Measurements from ENCODE around the gene TAF3. TPM values are rescaled to one million over a fixed set of nuclear protein-coding genes. Genes with fewer than 3 reads are reported as not detected.

The TAF3 gene
- total RNA-seq, 4 donors from 2014 or later, result 2.9 to 17.5 (median 5.1) TPM

DNA sequence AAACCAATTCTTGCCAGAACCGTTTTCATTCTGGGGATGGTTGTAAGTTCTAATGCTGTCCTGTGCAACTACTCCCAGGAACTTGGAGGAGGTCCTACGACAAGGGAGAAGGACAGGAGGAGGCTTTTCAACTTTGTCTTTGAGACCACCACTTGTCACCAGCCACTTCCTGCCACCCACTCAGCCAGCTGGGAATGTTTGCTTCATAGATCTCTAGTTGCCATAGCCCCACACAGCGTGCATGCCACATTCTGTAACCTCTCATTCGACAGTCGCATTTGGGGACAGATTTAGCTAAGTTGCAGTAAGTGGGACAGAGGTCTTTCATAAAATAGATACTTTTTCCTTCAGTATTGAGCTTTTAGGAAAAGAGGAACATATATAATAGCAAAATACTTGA is 78.0 kb downstream of the TAF3 start:
- intact Hi-C loops (cut with DNase I; ENCODE audit: low total_unique reads), result no loop called here
- no peaks in the 10 kb centered on the region for H3K4me1 ChIP-seq
- TF ChIP-seq, protein P1, sequence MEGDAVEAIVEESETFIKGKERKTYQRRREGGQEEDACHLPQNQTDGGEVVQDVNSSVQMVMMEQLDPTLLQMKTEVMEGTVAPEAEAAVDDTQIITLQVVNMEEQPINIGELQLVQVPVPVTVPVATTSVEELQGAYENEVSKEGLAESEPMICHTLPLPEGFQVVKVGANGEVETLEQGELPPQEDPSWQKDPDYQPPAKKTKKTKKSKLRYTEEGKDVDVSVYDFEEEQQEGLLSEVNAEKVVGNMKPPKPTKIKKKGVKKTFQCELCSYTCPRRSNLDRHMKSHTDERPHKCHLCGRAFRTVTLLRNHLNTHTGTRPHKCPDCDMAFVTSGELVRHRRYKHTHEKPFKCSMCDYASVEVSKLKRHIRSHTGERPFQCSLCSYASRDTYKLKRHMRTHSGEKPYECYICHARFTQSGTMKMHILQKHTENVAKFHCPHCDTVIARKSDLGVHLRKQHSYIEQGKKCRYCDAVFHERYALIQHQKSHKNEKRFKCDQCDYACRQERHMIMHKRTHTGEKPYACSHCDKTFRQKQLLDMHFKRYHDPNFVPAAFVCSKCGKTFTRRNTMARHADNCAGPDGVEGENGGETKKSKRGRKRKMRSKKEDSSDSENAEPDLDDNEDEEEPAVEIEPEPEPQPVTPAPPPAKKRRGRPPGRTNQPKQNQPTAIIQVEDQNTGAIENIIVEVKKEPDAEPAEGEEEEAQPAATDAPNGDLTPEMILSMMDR (IDR thresholded peaks at IDR 0.05), result no peak
- TF ChIP-seq POLR2A (IDR thresholded peaks at IDR 0.05), result no peak
- DNase-seq, result no peak
- no peak overlapping the region for H3K4me3 ChIP-seq
- no peaks in the 10 kb centered on the region for H3K36me3 ChIP-seq
- no peak overlapping the region for H3K27ac ChIP-seq
- no peaks in the 10 kb centered on the region for H3K9me3 ChIP-seq
- H3K27me3 ChIP-seq, result no peaks in the 10 kb centered on the region

DNA sequence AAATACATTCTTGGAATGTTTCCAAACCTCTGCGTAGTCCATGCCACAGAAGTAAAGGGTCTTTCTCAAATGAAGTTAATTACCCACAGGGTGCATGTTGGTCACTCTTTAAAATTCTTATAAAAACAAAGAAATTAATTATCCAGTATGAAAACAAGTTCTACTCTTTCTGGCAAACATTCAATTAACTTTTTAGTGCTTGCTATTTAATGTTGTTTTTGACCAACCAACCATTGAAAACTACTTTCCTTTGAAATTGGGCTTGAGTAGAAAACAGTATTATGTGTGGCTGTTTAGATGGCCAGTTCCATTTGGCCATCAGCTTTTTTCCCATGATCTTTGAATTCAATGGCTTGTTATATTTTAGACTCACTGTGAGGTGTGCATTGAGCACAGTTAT is 83.0 kb downstream of the TAF3 start:
- TF ChIP-seq POLR2A (IDR thresholded peaks at IDR 0.05), result no peak
- TF ChIP-seq, protein P1 (IDR thresholded peaks at IDR 0.05), result no peak
- intact Hi-C loops (cut with DNase I; ENCODE audit: low total_unique reads), result no loop called here
- no peak overlapping the region for H3K27ac ChIP-seq
- no peak overlapping the region for H3K4me3 ChIP-seq
- H3K27me3 ChIP-seq, result no peaks in the 10 kb centered on the region
- DNase-seq, result no peak
- no peaks in the 10 kb centered on the region for H3K4me1 ChIP-seq
- no peaks in the 10 kb centered on the region for H3K9me3 ChIP-seq
- no peaks in the 10 kb centered on the region for H3K36me3 ChIP-seq

DNA sequence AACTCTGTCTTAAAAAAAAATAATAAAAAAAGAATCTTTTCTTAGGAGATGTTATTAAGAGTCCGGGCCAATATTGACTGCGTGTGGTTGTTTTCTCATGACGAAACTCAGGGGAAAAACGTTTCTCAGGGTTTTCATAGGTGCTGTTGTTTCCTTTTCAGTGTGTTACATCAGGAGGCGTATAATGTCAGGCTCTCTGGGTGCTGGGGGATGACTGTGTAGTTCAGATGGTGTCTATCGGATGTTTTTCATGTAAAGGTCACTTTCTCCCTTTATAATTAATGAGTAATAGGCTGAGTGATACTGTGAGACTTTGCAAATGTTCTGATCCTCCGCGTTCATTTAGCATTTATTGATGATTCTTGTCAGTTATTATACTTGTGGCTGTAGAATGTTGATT is 84.1 kb downstream of the TAF3 start:
- no peaks in the 10 kb centered on the region for H3K4me1 ChIP-seq
- H3K27me3 ChIP-seq, result no peaks in the 10 kb centered on the region
- TF ChIP-seq, protein P1 (IDR thresholded peaks at IDR 0.05), result no peak
- TF ChIP-seq POLR2A (IDR thresholded peaks at IDR 0.05), result no peak
- H3K36me3 ChIP-seq, result no peaks in the 10 kb centered on the region
- H3K27ac ChIP-seq, result no peak overlapping the region
- intact Hi-C loops (cut with DNase I; ENCODE audit: low total_unique reads), result no loop called here
- no peak overlapping the region for H3K4me3 ChIP-seq
- no peak for DNase-seq
- no peaks in the 10 kb centered on the region for H3K9me3 ChIP-seq

DNA sequence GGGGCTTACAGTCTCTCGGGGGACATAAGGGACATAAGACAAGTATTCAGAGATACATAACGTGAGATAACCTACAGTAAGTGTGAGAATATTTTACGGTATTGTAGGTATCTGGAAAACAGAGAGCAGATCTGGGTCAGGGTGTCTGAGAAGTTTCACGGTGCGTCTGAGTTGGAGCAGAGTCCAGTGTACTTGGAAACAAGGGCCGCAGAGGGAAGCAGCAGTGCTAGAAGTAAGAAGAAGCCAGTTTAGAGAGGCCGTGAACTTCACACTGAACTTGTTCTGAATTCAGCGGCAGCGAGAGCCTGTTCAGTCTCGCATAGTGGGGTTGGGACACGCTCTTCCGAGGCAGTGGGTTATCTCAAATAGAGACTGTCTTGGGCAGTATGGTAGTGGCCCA is 85.5 kb downstream of the TAF3 start:
- Histone ChIP-seq H3K4me1 (no peaks in the 10 kb centered on the region), H3K36me3 (no peaks in the 10 kb centered on the region), H3K27me3 (no peaks in the 10 kb centered on the region), H3K27ac (no peak overlapping the region), H3K9me3 (no peaks in the 10 kb centered on the region), H3K4me3 (no peak overlapping the region)
- intact Hi-C loops (cut with DNase I; ENCODE audit: low total_unique reads), result no loop called here
- TF ChIP-seq, protein P1 (IDR thresholded peaks at IDR 0.05), result no peak
- no peak for TF ChIP-seq POLR2A (IDR thresholded peaks at IDR 0.05)
- DNase-seq, result no peak

DNA sequence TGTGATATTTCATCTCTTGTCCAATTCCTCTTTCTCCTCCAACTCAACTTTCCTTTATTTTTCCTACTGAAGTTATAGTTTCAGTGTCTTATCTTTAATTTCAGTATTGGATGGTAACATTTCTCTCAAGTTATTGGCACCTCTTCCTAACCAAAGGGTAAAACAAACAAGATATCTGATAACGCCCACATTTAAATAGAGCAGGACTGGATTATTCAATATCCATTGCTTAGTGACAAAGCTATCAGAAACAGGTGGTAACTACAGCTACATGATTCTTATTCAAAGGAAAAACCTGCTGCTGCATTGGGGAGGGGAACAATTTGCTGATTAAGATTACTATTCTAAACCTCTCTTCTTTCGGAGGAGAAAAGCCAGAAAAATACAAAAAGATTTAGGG is 87.8 kb downstream of the TAF3 start:
- Histone ChIP-seq H3K27me3 (no peaks in the 10 kb centered on the region), H3K27ac (no peak overlapping the region), H3K9me3 (no peaks in the 10 kb centered on the region), H3K4me3 (no peak overlapping the region), H3K4me1 (no peaks in the 10 kb centered on the region), H3K36me3 (no peaks in the 10 kb centered on the region)
- TF ChIP-seq, protein P1 (IDR thresholded peaks at IDR 0.05), result no peak
- TF ChIP-seq POLR2A (IDR thresholded peaks at IDR 0.05), result no peak
- DNase-seq, result no peak
- intact Hi-C loops (cut with DNase I; ENCODE audit: low total_unique reads), result no loop called here

All from uterus (tissue), 4 donors.